Activated T-helper 1 cell treated with anti-CD3 and anti-CD28 coated beads, Interleukin-12 subunit alpha, Interleukin-12 subunit beta, Interleukin-2, Interleukin-4 antibody, amounts not matched to agents 30 ng/mL and 10 ng/mL and 1 ng/mL, durations not matched to agents 14 hours and 24 hours and 36 hours (primary cell): ENCODE results near the gene FUCA2. TPM values are rescaled to one million over a fixed set of nuclear protein-coding genes. Genes with fewer than 3 reads are reported as not detected.

Experiments used
- DNase-seq: peaks from one replicate; pipeline ENCODE4 v3.0.0; 2021; ENCODE audit warnings: low spot score
- H3K27ac Mint-ChIP-seq: one replicate; pipeline ENCODE4 v1.8.0; 2021; ENCODE audit warnings: mild to moderate bottlenecking, mixed read lengths
- H3K27me3 Mint-ChIP-seq: one replicate; pipeline ENCODE4 v1.8.0; 2022; ENCODE audit warnings: mild to moderate bottlenecking, moderate library complexity, mixed read lengths; ENCODE audit not compliant: insufficient read depth
- H3K36me3 Mint-ChIP-seq: one replicate; pipeline ENCODE4 v1.8.0; 2021; ENCODE audit warnings: low read depth, mixed read lengths
- H3K4me1 Mint-ChIP-seq: one replicate; pipeline ENCODE4 v1.8.0; 2021; ENCODE audit warnings: low read depth, mixed read lengths
- H3K4me3 Mint-ChIP-seq: one replicate; pipeline ENCODE4 v1.8.0; 2021; ENCODE audit warnings: mild to moderate bottlenecking, moderate library complexity, mixed read lengths
- H3K9me3 Mint-ChIP-seq: one replicate; pipeline ENCODE4 v1.8.0; 2021; ENCODE audit warnings: mixed read lengths
- intact Hi-C: fragments of 100-400 bp; cut with micrococcal nuclease; formaldehyde crosslinking; loops from one replicate; pipeline ENCODE4 v1.15.1; 2024
- total RNA-seq: library from RNA; stranded (reverse); gene quantifications from 2 replicates; pipeline ENCODE4 v1.2.3, GENCODE V29; 2022

The FUCA2 gene
- total RNA-seq, 1 donor from 2014 or later, result 16.3 TPM

GRCh38 chr6:143506620-143507019, 4.9 kb downstream of the FUCA2 start:
- DNase-seq, result no peak
- Mint-ChIP-seq H3K27me3 (no peaks in the 10 kb centered on the region), H3K36me3 (peaks cover 24% of the 10 kb centered on the region), H3K4me3 (no peak overlapping the region), H3K9me3 (no peaks in the 10 kb centered on the region), H3K27ac (no peak overlapping the region), H3K4me1 (peaks cover 35% of the 10 kb centered on the region)
- intact Hi-C loops, result loop anchor here (10.0 kb wide), 1 partner anchor 1032 kb away; no protein-coding TSS in a partner anchor

- Mint-ChIP-seq H3K4me1 (peaks cover 35% of the 10 kb centered on the region), H3K27ac (no peak overlapping the region), H3K4me3 (no peak overlapping the region), H3K9me3 (no peaks in the 10 kb centered on the region), H3K36me3 (peaks cover 24% of the 10 kb centered on the region), H3K27me3 (no peaks in the 10 kb centered on the region)
- intact Hi-C loops, result loop anchor here (10.0 kb wide), 1 partner anchor 1031 kb away; no protein-coding TSS in a partner anchor
- DNase-seq, result no peak
These were observed 5.3 kb downstream of the FUCA2 start for GRCh38 chr6:143506199-143506598.

- Mint-ChIP-seq H3K27me3 (no peaks in the 10 kb centered on the region), H3K27ac (no peak overlapping the region), H3K4me3 (no peak overlapping the region), H3K36me3 (peaks cover 29% of the 10 kb centered on the region), H3K4me1 (peaks cover 28% of the 10 kb centered on the region), H3K9me3 (no peaks in the 10 kb centered on the region)
- intact Hi-C loops, result loop anchor here (10.0 kb wide), 1 partner anchor 1031 kb away; no protein-coding TSS in a partner anchor
- DNase-seq, result no peak
These were observed 6.0 kb downstream of the FUCA2 start for GRCh38 chr6:143505537-143505936.

- Mint-ChIP-seq H3K36me3 (peaks cover 32% of the 10 kb centered on the region), H3K27ac (no peak overlapping the region), H3K4me1 (peaks cover 25% of the 10 kb centered on the region), H3K27me3 (no peaks in the 10 kb centered on the region), H3K9me3 (no peaks in the 10 kb centered on the region), H3K4me3 (no peak overlapping the region)
- intact Hi-C loops, result loop anchor here (10.0 kb wide), 1 partner anchor 1030 kb away; no protein-coding TSS in a partner anchor
- no peak for DNase-seq
These were observed 6.4 kb downstream of the FUCA2 start for GRCh38 chr6:143505111-143505510.

- no peaks in the 10 kb centered on the region for H3K27me3 Mint-ChIP-seq
- peaks cover 17% of the 10 kb centered on the region for H3K4me1 Mint-ChIP-seq
- H3K4me3 Mint-ChIP-seq, result no peak overlapping the region
- peaks cover 39% of the 10 kb centered on the region for H3K36me3 Mint-ChIP-seq
- no peak for DNase-seq
- H3K9me3 Mint-ChIP-seq, result no peaks in the 10 kb centered on the region
- intact Hi-C loops, result loop anchor here (10.0 kb wide), 1 partner anchor 1030 kb away; no protein-coding TSS in a partner anchor
- no peak overlapping the region for H3K27ac Mint-ChIP-seq
These were observed 7.2 kb downstream of the FUCA2 start for GRCh38 chr6:143504369-143504768.

- Mint-ChIP-seq H3K4me3 (no peak overlapping the region), H3K36me3 (peaks cover 48% of the 10 kb centered on the region), H3K9me3 (no peaks in the 10 kb centered on the region), H3K4me1 (peaks cover 29% of the 10 kb centered on the region), H3K27ac (no peak overlapping the region), H3K27me3 (no peaks in the 10 kb centered on the region)
- intact Hi-C loops, result loop anchor here (10.0 kb wide), 1 partner anchor 1027 kb away; no protein-coding TSS in a partner anchor
- no peak for DNase-seq
These were observed 9.7 kb downstream of the FUCA2 start for GRCh38 chr6:143501851-143502250.

GRCh38 chr6:143498428-143498827, 13.1 kb downstream of the FUCA2 start:
- Mint-ChIP-seq H3K27ac (no peak overlapping the region), H3K27me3 (no peaks in the 10 kb centered on the region), H3K4me3 (no peak overlapping the region), H3K36me3 (peaks cover 37% of the 10 kb centered on the region), H3K4me1 (peaks cover 15% of the 10 kb centered on the region), H3K9me3 (no peaks in the 10 kb centered on the region)
- DNase-seq, result no peak
- intact Hi-C loops, result no loop called here

- H3K36me3 Mint-ChIP-seq, result peaks cover 37% of the 10 kb centered on the region
- no peaks in the 10 kb centered on the region for H3K27me3 Mint-ChIP-seq
- peaks cover 15% of the 10 kb centered on the region for H3K4me1 Mint-ChIP-seq
- no peaks in the 10 kb centered on the region for H3K9me3 Mint-ChIP-seq
- DNase-seq, result no peak
- no peak overlapping the region for H3K27ac Mint-ChIP-seq
- no peak overlapping the region for H3K4me3 Mint-ChIP-seq
- intact Hi-C loops, result no loop called here
These were observed 14.5 kb downstream of the FUCA2 start for GRCh38 chr6:143496974-143497373.

GRCh38 chr6:143490775-143491174, 20.7 kb downstream of the FUCA2 start:
- no peaks in the 10 kb centered on the region for H3K9me3 Mint-ChIP-seq
- peaks cover 20% of the 10 kb centered on the region for H3K36me3 Mint-ChIP-seq
- no peaks in the 10 kb centered on the region for H3K27me3 Mint-ChIP-seq
- intact Hi-C loops, result no loop called here
- H3K27ac Mint-ChIP-seq, result no peak overlapping the region
- no peaks in the 10 kb centered on the region for H3K4me1 Mint-ChIP-seq
- DNase-seq, result no peak
- no peak overlapping the region for H3K4me3 Mint-ChIP-seq

- Mint-ChIP-seq H3K27me3 (no peaks in the 10 kb centered on the region), H3K4me3 (no peak overlapping the region), H3K9me3 (no peaks in the 10 kb centered on the region), H3K27ac (no peak overlapping the region), H3K36me3 (peaks cover 18% of the 10 kb centered on the region), H3K4me1 (no peaks in the 10 kb centered on the region)
- DNase-seq, result no peak
- intact Hi-C loops, result no loop called here
These were observed 21.3 kb downstream of the FUCA2 start for GRCh38 chr6:143490244-143490643.

- DNase-seq, result no peak
- H3K27ac Mint-ChIP-seq, result no peak overlapping the region
These were observed 24.8 kb downstream of the FUCA2 start for GRCh38 chr6:143486752-143487151.

GRCh38 chr6:143485967-143486366, 25.6 kb downstream of the FUCA2 start:
- Mint-ChIP-seq H3K36me3 (peaks cover 14% of the 10 kb centered on the region), H3K9me3 (no peaks in the 10 kb centered on the region), H3K4me1 (no peaks in the 10 kb centered on the region), H3K4me3 (no peak overlapping the region), H3K27ac (no peak overlapping the region), H3K27me3 (no peaks in the 10 kb centered on the region)
- intact Hi-C loops, result no loop called here
- no peak for DNase-seq

More at GRCh38 chr6:143486752-143487151, 24.8 kb downstream of the FUCA2 start:
- intact Hi-C loops, result no loop called here
- Mint-ChIP-seq H3K4me3 (no peak overlapping the region), H3K36me3 (peaks cover 16% of the 10 kb centered on the region), H3K9me3 (no peaks in the 10 kb centered on the region), H3K27me3 (no peaks in the 10 kb centered on the region), H3K4me1 (no peaks in the 10 kb centered on the region)

GRCh38 chr6:143482593-143482992, 28.9 kb downstream of the FUCA2 start:
- Mint-ChIP-seq H3K27me3 (no peaks in the 10 kb centered on the region), H3K36me3 (peaks cover 12% of the 10 kb centered on the region), H3K9me3 (no peaks in the 10 kb centered on the region), H3K27ac (no peak overlapping the region), H3K4me3 (no peak overlapping the region), H3K4me1 (no peaks in the 10 kb centered on the region)
- no peak for DNase-seq
- intact Hi-C loops, result no loop called here
